ENCODE results near the gene LHFPL2. TPM values are rescaled to one million over a fixed set of nuclear protein-coding genes. Genes with fewer than 3 reads are reported as not detected.
A peak's percentile ranks its signal among the peaks of the same experiment; 100 is the strongest.

The LHFPL2 gene
- total and polyA plus RNA-seq, 9 of the 15 experiments (the other 6 are each of a cell fraction or from before 2014, with no cell fraction given): 1.0 to 6.6 (median 4.6) TPM

- TF ChIP-seq PCBP1 (IDR thresholded peaks at IDR 0.05; ENCODE audit: low read depth, low read length, poor library complexity, severe bottlenecking) (no peak), DEAF1 (CRISPR knock-in tag; IDR thresholded peaks at IDR 0.05) (0 out of 2 replicates have a peak, but pooled peaks have one; percentile 36), EP400 (IDR thresholded peaks at IDR 0.05) (no peak)
Observed at GRCh38 chr5:78472469-78473106, 176.0 kb downstream of the LHFPL2 start (continued).

- CTCF ChIA-PET (ENCODE audit: low intra/inter-chr PET ratio): interaction anchor here (0.6 kb wide), 1 partner anchor 285 kb away, joined by 4 read pairs; no protein-coding TSS in a partner anchor
- H3K9me1 ChIP-seq (ENCODE audit: control insufficient read depth, insufficient read depth, low read length): no peaks in the 10 kb centered on the region
- TF ChIP-seq HNRNPL (IDR thresholded peaks at IDR 0.05; ENCODE audit: low read depth, low read length) (no peak), IRF2 (CRISPR knock-in tag; IDR thresholded peaks at IDR 0.05) (no peak), NR4A1 (CRISPR knock-in tag; IDR thresholded peaks at IDR 0.05) (no peak), NR4A1 (tag; IDR thresholded peaks at IDR 0.05) (no peak), BRF1 (IDR thresholded peaks at IDR 0.05; ENCODE audit: borderline replicate concordance, extremely low read depth, insufficient read length) (no peak), ARNT (IDR thresholded peaks at IDR 0.05) (no peak), XRCC5 (IDR thresholded peaks at IDR 0.05; ENCODE audit: low read depth, low read length) (no peak), POLR2B (IDR thresholded peaks at IDR 0.05; ENCODE audit: low read depth, partially characterized antibody) (no peak), MEIS2 (IDR thresholded peaks at IDR 0.05; ENCODE audit: partially characterized antibody) (no peak)
- no peaks in the 10 kb centered on the region for H3K27me3 ChIP-seq (ENCODE audit: control insufficient read depth in 2 of 2, insufficient read depth in 2 of 2, low read length in 2 of 2)
- intact Hi-C loops (cut with micrococcal nuclease): loop anchor here (1.0 to 10.0 kb wide), 5 partner anchors 61 to 493 kb away; no protein-coding TSS in a partner anchor
- no peak for DNase-seq (ENCODE audit: extremely low read depth in 1 of 4, low spot score in 3 of 4)
- no peak for ATAC-seq
- POLR2A ChIA-PET: interaction anchor here (0.6 kb wide), 1 partner anchor 128 kb away, joined by 3 read pairs; no protein-coding TSS in a partner anchor
- in situ Hi-C loops (cut with MboI): no loop called here
- BruUV-seq (replicated peaks): no TSS peak
- no peaks in the 10 kb centered on the region for H3K79me2 ChIP-seq (ENCODE audit: control insufficient read depth, insufficient read depth, low read length)
- no peaks in the 10 kb centered on the region for H3K9me3 ChIP-seq (replicated peaks; ENCODE audit: control insufficient read depth, insufficient read depth, low read depth, low read length)
- no peak overlapping the region for H3K9ac ChIP-seq (ENCODE audit: insufficient read depth in 1 of 2, low read depth in 2 of 2, low read length in 2 of 2)
- no peak overlapping the region for H2AFZ ChIP-seq (ENCODE audit: low read depth, low read length)
- no peak overlapping the region for H3K4me2 ChIP-seq (ENCODE audit: insufficient read depth, low read length)
- no peaks in the 10 kb centered on the region; the same call in 2 of the 3 replicates for H3K36me3 ChIP-seq (ENCODE audit: control insufficient read depth, insufficient read depth, low read length)
- peaks cover 0 to 23% of the 10 kb centered on the region in 2 experiments; a peak in 3 of 5 replicates for H3K4me1 ChIP-seq (replicated peaks in 1 of 2; ENCODE audit: control insufficient read depth in 2 of 2, insufficient read depth in 2 of 2, low read length in 2 of 2)
- FAIRE-seq: no peak
- H4K20me1 ChIP-seq (replicated peaks; ENCODE audit: control insufficient read depth, insufficient read depth, low read length): no peaks in the 10 kb centered on the region
- H3K27ac ChIP-seq (ENCODE audit: extremely low read depth, low read depth, low read length): no peak overlapping the region
- H3K4me3 ChIP-seq: no peak overlapping the region
Observed at GRCh38 chr5:78471896-78472295, 176.7 kb downstream of the LHFPL2 start.

Data from K562 (cell line).